ENCODE data around the gene RPL15. TPM values are rescaled to one million over a fixed set of nuclear protein-coding genes. Genes with fewer than 3 reads are reported as not detected.

RPL15 gene
- total RNA-seq, 2 donors from 2014 or later = 385 to 1,128 TPM

DNA sequence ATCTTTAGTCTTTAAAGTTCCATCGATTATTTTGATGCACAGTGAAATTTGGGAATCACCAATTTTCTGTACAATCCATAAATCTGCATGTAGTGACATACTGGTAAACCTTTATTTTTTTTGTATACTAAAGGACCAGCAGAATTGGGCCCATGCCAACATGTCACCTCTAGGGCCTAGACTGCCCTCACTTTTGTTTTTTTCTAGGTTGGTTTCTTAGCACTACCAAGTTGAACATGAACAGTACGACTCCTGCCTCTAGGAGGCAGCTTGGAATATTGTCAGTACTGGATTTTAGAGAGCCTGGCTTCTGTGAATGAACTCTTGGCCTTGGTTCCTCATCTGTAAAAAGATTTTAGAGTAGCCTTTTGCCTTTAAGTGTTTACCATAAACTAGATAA is 32.5 kb upstream of the RPL15 start:
- intact Hi-C loops (cut with DNase I) = no loop called here
- Histone ChIP-seq H3K36me3 (replicated peaks in 1 of 2; ENCODE audit: insufficient read depth in 1 of 2, low read depth in 2 of 2) (no peaks in the 10 kb centered on the region), H3K27me3 (no peaks in the 10 kb centered on the region), H3K9me3 (no peaks in the 10 kb centered on the region), H3K4me1 (peaks cover 7% of the 10 kb centered on the region), H3K27ac (no peak overlapping the region), H3K4me3 (no peak overlapping the region)
- WGBS, 2 donors = 80 to 93% methylated on average over 2 of the region's 2 CpGs
- TF ChIP-seq CTCF (IDR thresholded peaks at IDR 0.05) = peak in 2 of 7 experiments; percentile 3 to 6
- no peak for TF ChIP-seq POLR2A (IDR thresholded peaks at IDR 0.05)
- no peak for ATAC-seq
- peak in 1 of 4 donors; percentile 24 for DNase-seq

DNA sequence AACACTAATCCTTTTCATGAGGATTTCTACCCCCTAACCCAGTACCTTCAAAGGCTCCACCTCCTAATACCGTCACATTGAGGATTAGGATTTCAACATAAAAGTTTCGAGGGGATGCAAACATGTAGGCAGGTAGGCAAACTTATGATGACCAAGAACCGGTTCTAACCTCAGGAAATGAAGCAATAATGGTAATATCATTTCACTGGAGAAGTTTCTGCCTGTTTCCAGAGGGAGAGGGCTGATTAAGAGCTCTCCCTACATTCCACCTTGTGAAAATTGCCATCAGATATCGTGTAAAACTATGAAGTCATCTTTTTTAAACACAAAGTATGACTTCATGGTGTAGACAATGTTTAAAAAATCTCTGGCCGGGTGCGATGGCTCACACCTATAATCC is 31.7 kb upstream of the RPL15 start:
- Histone ChIP-seq H3K4me1 (peaks cover 7% of the 10 kb centered on the region), H3K27me3 (no peaks in the 10 kb centered on the region), H3K9me3 (no peaks in the 10 kb centered on the region), H3K36me3 (replicated peaks in 1 of 2; ENCODE audit: insufficient read depth in 1 of 2, low read depth in 2 of 2) (no peaks in the 10 kb centered on the region), H3K4me3 (no peak overlapping the region), H3K27ac (no peak overlapping the region)
- WGBS, 2 donors = 84 to 88% methylated on average over 6 of the region's 6 CpGs
- TF ChIP-seq CTCF (IDR thresholded peaks at IDR 0.05) (no peak), POLR2A (IDR thresholded peaks at IDR 0.05) (no peak)
- DNase-seq (no peak), ATAC-seq (no peak)
- intact Hi-C loops (cut with DNase I) = no loop called here

GRCh38 chr3:23886311-23886710 is 30.6 kb upstream of the RPL15 start:
- ATAC-seq = no peak
- no peak for TF ChIP-seq CTCF (IDR thresholded peaks at IDR 0.05)
- no peak for TF ChIP-seq POLR2A (IDR thresholded peaks at IDR 0.05)
- 92 to 99% methylated on average over 3 of the region's 3 CpGs for WGBS, 2 donors

DNA sequence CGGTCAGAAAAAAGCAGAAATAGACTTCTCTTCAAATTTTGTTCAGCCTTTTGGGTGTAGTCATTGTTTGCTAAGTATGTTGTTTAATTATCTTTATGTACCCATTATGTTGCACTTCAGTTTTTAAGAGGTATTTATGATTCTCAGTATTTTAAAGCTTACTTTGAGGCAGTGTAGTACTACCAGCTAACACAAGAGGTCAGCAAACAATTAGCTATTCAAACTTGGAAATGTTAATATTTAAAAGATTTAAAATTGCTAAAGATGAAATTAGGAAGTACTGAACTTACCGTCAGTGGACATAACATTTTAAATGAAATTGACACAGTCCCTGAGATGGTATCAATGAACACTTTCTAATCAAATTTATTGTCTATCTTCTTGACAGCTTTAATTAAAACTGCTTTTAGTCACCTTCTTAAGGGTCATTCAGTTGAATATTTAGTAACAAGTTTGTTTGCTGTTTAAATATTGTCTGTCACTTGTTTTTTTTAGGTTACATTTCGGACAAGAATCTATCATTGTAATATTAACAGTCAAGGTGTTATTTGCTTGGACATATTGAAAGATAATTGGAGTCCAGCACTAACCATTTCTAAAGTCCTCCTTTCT is 28.2 kb upstream of the RPL15 start:
- no peaks in the 10 kb centered on the region for H3K27me3 ChIP-seq
- intact Hi-C loops (cut with DNase I) = no loop called here
- WGBS, 2 donors = 36 to 48% methylated on average over 3 of the region's 3 CpGs
- no peak overlapping the region for H3K4me3 ChIP-seq
- ATAC-seq (no peak), DNase-seq (no peak)
- H3K36me3 ChIP-seq (replicated peaks in 1 of 2; ENCODE audit: insufficient read depth in 1 of 2, low read depth in 2 of 2) = no peaks in the 10 kb centered on the region
- TF ChIP-seq CTCF (IDR thresholded peaks at IDR 0.05) (peak; percentile 47 to 97 (median 77)), POLR2A (IDR thresholded peaks at IDR 0.05) (no peak)
- no peaks in the 10 kb centered on the region for H3K4me1 ChIP-seq
- no peak overlapping the region for H3K27ac ChIP-seq
- H3K9me3 ChIP-seq = no peaks in the 10 kb centered on the region

More at GRCh38 chr3:23886311-23886710, 30.6 kb upstream of the RPL15 start:
- Histone ChIP-seq H3K36me3 (replicated peaks in 1 of 2; ENCODE audit: insufficient read depth in 1 of 2, low read depth in 2 of 2) (no peaks in the 10 kb centered on the region), H3K27me3 (no peaks in the 10 kb centered on the region), H3K9me3 (no peaks in the 10 kb centered on the region), H3K4me3 (no peak overlapping the region), H3K27ac (no peak overlapping the region), H3K4me1 (no peaks in the 10 kb centered on the region)
- DNase-seq = no peak
- intact Hi-C loops (cut with DNase I) = no loop called here

- no peak overlapping the region for H3K4me3 ChIP-seq
- H3K4me1 ChIP-seq = no peaks in the 10 kb centered on the region
- ATAC-seq (no peak), DNase-seq (no peak)
- H3K36me3 ChIP-seq (replicated peaks in 1 of 2; ENCODE audit: insufficient read depth in 1 of 2, low read depth in 2 of 2) = no peaks in the 10 kb centered on the region
- TF ChIP-seq POLR2A (IDR thresholded peaks at IDR 0.05) = no peak
- no peak for TF ChIP-seq CTCF (IDR thresholded peaks at IDR 0.05)
- no peaks in the 10 kb centered on the region for H3K9me3 ChIP-seq
- no peak overlapping the region for H3K27ac ChIP-seq
- WGBS, 2 donors = 74 to 83% methylated on average over 2 of the region's 2 CpGs
- no peaks in the 10 kb centered on the region for H3K27me3 ChIP-seq
- intact Hi-C loops (cut with DNase I) = no loop called here
These were observed 27.5 kb upstream of the RPL15 start for GRCh38 chr3:23889386-23889785.
